Myometrial cell (primary cell): ENCODE data around the gene TBC1D2. TPM values are rescaled to one million over a fixed set of nuclear protein-coding genes. Genes with fewer than 3 reads are reported as not detected.

ENCODE experiments used
- total RNA-seq: library from RNA; depleted of rRNA; stranded (reverse); fragments of >200 nt; gene quantifications from 2 replicates; pipeline ENCODE4 v1.2.3, GENCODE V29; 2015

Gene TBC1D2, protein sequence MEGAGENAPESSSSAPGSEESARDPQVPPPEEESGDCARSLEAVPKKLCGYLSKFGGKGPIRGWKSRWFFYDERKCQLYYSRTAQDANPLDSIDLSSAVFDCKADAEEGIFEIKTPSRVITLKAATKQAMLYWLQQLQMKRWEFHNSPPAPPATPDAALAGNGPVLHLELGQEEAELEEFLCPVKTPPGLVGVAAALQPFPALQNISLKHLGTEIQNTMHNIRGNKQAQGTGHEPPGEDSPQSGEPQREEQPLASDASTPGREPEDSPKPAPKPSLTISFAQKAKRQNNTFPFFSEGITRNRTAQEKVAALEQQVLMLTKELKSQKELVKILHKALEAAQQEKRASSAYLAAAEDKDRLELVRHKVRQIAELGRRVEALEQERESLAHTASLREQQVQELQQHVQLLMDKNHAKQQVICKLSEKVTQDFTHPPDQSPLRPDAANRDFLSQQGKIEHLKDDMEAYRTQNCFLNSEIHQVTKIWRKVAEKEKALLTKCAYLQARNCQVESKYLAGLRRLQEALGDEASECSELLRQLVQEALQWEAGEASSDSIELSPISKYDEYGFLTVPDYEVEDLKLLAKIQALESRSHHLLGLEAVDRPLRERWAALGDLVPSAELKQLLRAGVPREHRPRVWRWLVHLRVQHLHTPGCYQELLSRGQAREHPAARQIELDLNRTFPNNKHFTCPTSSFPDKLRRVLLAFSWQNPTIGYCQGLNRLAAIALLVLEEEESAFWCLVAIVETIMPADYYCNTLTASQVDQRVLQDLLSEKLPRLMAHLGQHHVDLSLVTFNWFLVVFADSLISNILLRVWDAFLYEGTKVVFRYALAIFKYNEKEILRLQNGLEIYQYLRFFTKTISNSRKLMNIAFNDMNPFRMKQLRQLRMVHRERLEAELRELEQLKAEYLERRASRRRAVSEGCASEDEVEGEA
- 56.0 and 60.0 TPM in 2 replicates for total RNA-seq

GRCh38 chr9:98255578-98256296, at the start of gene TBC1D2:
TSS of gene TBC1D2 (minus strand) at chr9:98255649. CDS start at chr9:98255541, 108 bp downstream.

GRCh38 chr9:98192503-98193335, 62.7 kb downstream of the TBC1D2 start, which contains the start of gene CORO2A:
TSS of gene CORO2A (minus strand) at chr9:98192637. CDS start at chr9:98157660, 34,977 bp downstream.

Other genes starting within 250 kb of the TBC1D2 start
- 171 and 176 TPM in 2 replicates for gene NANS, start 198.9 kb downstream of the TBC1D2 start, total RNA-seq
- gene TRIM14, start 136.4 kb downstream of the TBC1D2 start, total RNA-seq = 14.4 and 17.7 TPM in 2 replicates
- 1.2 and 1.8 TPM in 2 replicates for gene CORO2A, start 63.0 kb downstream of the TBC1D2 start, total RNA-seq